ENCODE measurements around the gene IER3. TPM values are rescaled to one million over a fixed set of nuclear protein-coding genes. Genes with fewer than 3 reads are reported as not detected.

The IER3 gene
- total and polyA plus RNA-seq, 2 of the 13 experiments (the other 11 are each of a cell fraction or from before 2014, with no cell fraction given): 51.1 to 131 TPM

GRCh38 chr6:30769088-30769852 is 24.9 kb upstream of the IER3 start (continued):
- TF ChIP-seq ZBTB40 (IDR thresholded peaks at IDR 0.05) (no peak), ZBTB40 (CRISPR knock-in tag; IDR thresholded peaks at IDR 0.05) (peak; percentile 42; the same call in 1 of the 2 replicates), FOXA1 (IDR thresholded peaks at IDR 0.05) (no peak), FOXA1 (CRISPR knock-in tag; IDR thresholded peaks at IDR 0.05) (peak; percentile 59; the same call in 1 of the 2 replicates), ZMYM3 (CRISPR knock-in tag; IDR thresholded peaks at IDR 0.05) (peak; percentile 90), ZNF646 (CRISPR knock-in tag; IDR thresholded peaks at IDR 0.05) (peak; percentile 79), KLF13 (CRISPR knock-in tag; IDR thresholded peaks at IDR 0.05) (no peak), HDAC2 (CRISPR knock-in tag; IDR thresholded peaks at IDR 0.05) (peak; percentile 87), ZNF572 (CRISPR knock-in tag; IDR thresholded peaks at IDR 0.05) (no peak)
- TF ChIP-seq, protein P1, sequence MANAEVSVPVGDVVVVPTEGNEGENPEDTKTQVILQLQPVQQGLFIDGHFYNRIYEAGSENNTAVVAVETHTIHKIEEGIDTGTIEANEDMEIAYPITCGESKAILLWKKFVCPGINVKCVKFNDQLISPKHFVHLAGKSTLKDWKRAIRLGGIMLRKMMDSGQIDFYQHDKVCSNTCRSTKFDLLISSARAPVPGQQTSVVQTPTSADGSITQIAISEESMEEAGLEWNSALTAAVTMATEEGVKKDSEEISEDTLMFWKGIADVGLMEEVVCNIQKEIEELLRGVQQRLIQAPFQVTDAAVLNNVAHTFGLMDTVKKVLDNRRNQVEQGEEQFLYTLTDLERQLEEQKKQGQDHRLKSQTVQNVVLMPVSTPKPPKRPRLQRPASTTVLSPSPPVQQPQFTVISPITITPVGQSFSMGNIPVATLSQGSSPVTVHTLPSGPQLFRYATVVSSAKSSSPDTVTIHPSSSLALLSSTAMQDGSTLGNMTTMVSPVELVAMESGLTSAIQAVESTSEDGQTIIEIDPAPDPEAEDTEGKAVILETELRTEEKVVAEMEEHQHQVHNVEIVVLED (CRISPR knock-in tag; IDR thresholded peaks at IDR 0.05; ENCODE audit: borderline replicate concordance): peak; percentile 56; the same call in 1 of the 2 replicates
